H9 (cell line): ENCODE measurements around the gene CENPP. TPM values are rescaled to one million over a fixed set of nuclear protein-coding genes. Genes with fewer than 3 reads are reported as not detected.

Source experiments
- DNase-seq: peaks from one replicate; pipeline ENCODE4 v3.0.0-alpha.2; 2017
- H2AFZ ChIP-seq: one replicate; pipeline ENCODE4 v1.6.1; 2013; ENCODE audit warnings: mild to moderate bottlenecking, low read length, control low read depth, moderate library complexity
- H2AK5ac ChIP-seq: 2 replicates; pipeline ENCODE4 v1.6.1; 2013; ENCODE audit warnings: low read length, control low read depth, mixed read lengths; ENCODE audit not compliant: insufficient read length
- H2BK120ac ChIP-seq: one replicate; pipeline ENCODE4 v1.6.1; 2013; ENCODE audit warnings: low read depth, mild to moderate bottlenecking, low read length, control low read depth, inconsistent platforms; ENCODE audit not compliant: poor library complexity, severe bottlenecking
- H2BK12ac ChIP-seq: 2 replicates; pipeline ENCODE4 v1.6.1; 2013; ENCODE audit warnings: low read length, control low read depth, mixed read lengths, low read depth; ENCODE audit not compliant: insufficient read length
- H2BK15ac ChIP-seq: 2 replicates; pipeline ENCODE4 v1.6.1; 2013; ENCODE audit warnings: low read depth, low read length, control low read depth
- H2BK20ac ChIP-seq: one replicate; pipeline ENCODE4 v1.6.1; 2013; ENCODE audit warnings: low read depth, mild to moderate bottlenecking, low read length, control low read depth, inconsistent platforms; ENCODE audit not compliant: poor library complexity, severe bottlenecking
- H2BK5ac ChIP-seq: 2 replicates; pipeline ENCODE4 v1.6.1; 2013; ENCODE audit warnings: low read length, control low read depth, mixed read lengths; ENCODE audit not compliant: insufficient read length
- H3K14ac ChIP-seq: 2 replicates; pipeline ENCODE4 v1.6.1; 2013; ENCODE audit warnings: low read length, control low read depth; ENCODE audit not compliant: insufficient read depth
- H3K18ac ChIP-seq: 2 replicates; pipeline ENCODE4 v1.6.1; 2013; ENCODE audit warnings: low read depth, mild to moderate bottlenecking, mixed read lengths, low read length, control low read depth; ENCODE audit not compliant: insufficient read length
- H3K23ac ChIP-seq: 2 replicates; pipeline ENCODE4 v1.6.1; 2013; ENCODE audit warnings: low read length, control low read depth, mixed read lengths, low read depth; ENCODE audit not compliant: insufficient read length
- H3K23me2 ChIP-seq: 2 replicates; pipeline ENCODE4 v1.6.1; 2013; ENCODE audit warnings: low read depth, mild to moderate bottlenecking, mixed read lengths, low read length, control low read depth; ENCODE audit not compliant: insufficient read length, poor library complexity, severe bottlenecking
- H3K27ac ChIP-seq: 2 replicates; pipeline ENCODE4 v1.5.1; 2013; ENCODE audit warnings: low read length, control low read depth, mixed read lengths, low read depth; ENCODE audit not compliant: insufficient read length
- H3K27me3 ChIP-seq: 2 replicates; pipeline ENCODE4 v1.6.1; 2013; ENCODE audit warnings: low read length, control low read depth, inconsistent platforms; ENCODE audit not compliant: insufficient read depth
- H3K4ac ChIP-seq: 2 replicates; pipeline ENCODE4 v1.6.1; 2013; ENCODE audit warnings: low read depth, mild to moderate bottlenecking, control low read depth, inconsistent platforms, low read length, moderate library complexity
- H3K4me1 ChIP-seq: 2 replicates; pipeline ENCODE4 v1.6.1; 2013; ENCODE audit warnings: low read length, control low read depth, inconsistent platforms; ENCODE audit not compliant: insufficient read depth
- H3K4me2 ChIP-seq: 2 replicates; pipeline ENCODE4 v1.6.1; 2013; ENCODE audit warnings: low read length, control low read depth, mixed read lengths; ENCODE audit not compliant: insufficient read length, insufficient read depth
- H3K56ac ChIP-seq: 2 replicates; pipeline ENCODE4 v1.6.1; 2013; ENCODE audit warnings: low read depth, mild to moderate bottlenecking, mixed read lengths, low read length, control low read depth; ENCODE audit not compliant: insufficient read length
- H3K79me1 ChIP-seq: 2 replicates; pipeline ENCODE4 v1.6.1; 2013; ENCODE audit warnings: low read depth, mild to moderate bottlenecking, moderate library complexity, low read length, control low read depth, inconsistent platforms; ENCODE audit not compliant: insufficient read depth, poor library complexity, severe bottlenecking
- H3K79me2 ChIP-seq: 2 replicates; pipeline ENCODE4 v1.6.1; 2013; ENCODE audit warnings: low read length, control low read depth, inconsistent platforms; ENCODE audit not compliant: insufficient read depth
- H3K9ac ChIP-seq: 2 replicates; pipeline ENCODE4 v1.6.1; 2013; ENCODE audit warnings: low read length, control low read depth, mixed read lengths; ENCODE audit not compliant: insufficient read length; ENCODE audit errors: extremely low read depth
- H3K9me3 ChIP-seq: one replicate; pipeline ENCODE4 v1.6.1; 2013; ENCODE audit warnings: low read depth, low read length, inconsistent platforms; ENCODE audit not compliant: control insufficient read depth
- H3T11ph ChIP-seq: one replicate; pipeline ENCODE4 v1.6.1; 2013; ENCODE audit warnings: mild to moderate bottlenecking, low read length, control low read depth, inconsistent platforms
- H4K20me1 ChIP-seq: one replicate; pipeline ENCODE4 v1.6.1; 2013; ENCODE audit not compliant: control insufficient read depth, insufficient read length, insufficient read depth
- H4K5ac ChIP-seq: 2 replicates; pipeline ENCODE4 v1.6.1; 2013; ENCODE audit warnings: low read depth, mild to moderate bottlenecking, mixed read lengths, low read length, control low read depth; ENCODE audit not compliant: insufficient read length
- H4K8ac ChIP-seq: replicated peaks from 2 replicates; pipeline ENCODE4 v1.6.1; 2013; ENCODE audit warnings: low read length, control low read depth, mixed read lengths, low read depth; ENCODE audit not compliant: insufficient read length
- H4K91ac ChIP-seq: 2 replicates; pipeline ENCODE4 v1.6.1; 2013; ENCODE audit warnings: low read depth, mild to moderate bottlenecking, moderate library complexity, mixed read lengths, low read length, control low read depth; ENCODE audit not compliant: insufficient read length
- H3K27ac Mint-ChIP-seq, 3 experiments: 2 replicates in 2 of 3; 3 replicates in 1 of 3; pipeline ENCODE4 v1.8.0; 2020 to 2021; ENCODE audit warnings: mixed read lengths in 3 of 3, mild to moderate bottlenecking in 1 of 3, moderate library complexity in 1 of 3
- H3K27me3 Mint-ChIP-seq: 2 replicates; pipeline ENCODE4 v1.8.0; 2021; ENCODE audit warnings: low read depth, mild to moderate bottlenecking, moderate library complexity, mixed read lengths
- H3K36me3 Mint-ChIP-seq, 3 experiments: 2 replicates in 2 of 3; 3 replicates in 1 of 3; pipeline ENCODE4 v1.8.0; 2020 to 2021; ENCODE audit warnings: low read depth in 3 of 3, mixed read lengths in 3 of 3; ENCODE audit not compliant: insufficient read depth in 1 of 3
- H3K4me1 Mint-ChIP-seq, 2 experiments: 2 replicates each; pipeline ENCODE4 v1.8.0; 2020; ENCODE audit warnings: mixed read lengths in 2 of 2
- H3K4me3 Mint-ChIP-seq, 2 experiments: 2 replicates in 1 of 2; 3 replicates in 1 of 2; pipeline ENCODE4 v1.8.0; 2020 to 2021; ENCODE audit warnings: mild to moderate bottlenecking in 2 of 2, mixed read lengths in 2 of 2, moderate library complexity in 1 of 2
- H3K9me3 Mint-ChIP-seq, 2 experiments: 2 replicates in 1 of 2; 3 replicates in 1 of 2; pipeline ENCODE4 v1.8.0; 2020; ENCODE audit warnings: mild to moderate bottlenecking in 2 of 2, mixed read lengths in 2 of 2, moderate library complexity in 1 of 2
- WGBS: extraction: QIAGEN DNeasy Blood & Tissue Kit; methylation state at CpG from one replicate; pipeline ENCODE4 v1.1.7; 2013; ENCODE audit warnings: missing lambda C conversion rate, low lambda C conversion rate, mixed read lengths; ENCODE audit not compliant: insufficient read length; ENCODE audit errors: extremely low coverage; 5-methylcytosine and 5-hydroxymethylcytosine counted together
- total RNA-seq: library from RNA; stranded (reverse); gene quantifications from 2 replicates; pipeline ENCODE4 v1.2.1, GENCODE V29; 2021
- TF ChIP-seq, protein P1 (sequence below): fragments of 200-600 bp; sonication (generic); conservative IDR thresholded peaks from 3 replicates; pipeline ENCODE4 v1.8.0; 2021; ENCODE audit warnings: antibody characterized with exemption, mild to moderate bottlenecking

The CENPP gene
- total RNA-seq, 1 experiment from 2014 or later = 9.1 TPM

- no peak overlapping the region for H2BK15ac ChIP-seq
- H3K23me2 ChIP-seq = no peaks in the 10 kb centered on the region
- Mint-ChIP-seq H3K27me3 (no peaks in the 10 kb centered on the region), H3K27ac (no peak overlapping the region), H3K4me1 (no peaks in the 10 kb centered on the region), H3K36me3 (peaks cover 0 to 7% (median 0%) of the 10 kb centered on the region in 3 experiments; a peak in 1 of 7 replicates), H3K9me3 (peaks cover 0 to 2% of the 10 kb centered on the region in 2 experiments; a peak in 1 of 5 replicates), H3K4me3 (no peak overlapping the region)
- H3K9ac ChIP-seq = no peak overlapping the region
- no peak overlapping the region for H2BK12ac ChIP-seq
- H2BK20ac ChIP-seq = no peak overlapping the region
- no peak overlapping the region for H4K8ac ChIP-seq
- H3K23ac ChIP-seq = no peak overlapping the region
- H3K9me3 ChIP-seq = no peaks in the 10 kb centered on the region
- no peak overlapping the region for H3K14ac ChIP-seq
- H2BK120ac ChIP-seq = no peak overlapping the region
- no peak overlapping the region for H3K27ac ChIP-seq
- H2AFZ ChIP-seq = no peak overlapping the region
- no peaks in the 10 kb centered on the region for H3K27me3 ChIP-seq
- TF ChIP-seq, protein P1, sequence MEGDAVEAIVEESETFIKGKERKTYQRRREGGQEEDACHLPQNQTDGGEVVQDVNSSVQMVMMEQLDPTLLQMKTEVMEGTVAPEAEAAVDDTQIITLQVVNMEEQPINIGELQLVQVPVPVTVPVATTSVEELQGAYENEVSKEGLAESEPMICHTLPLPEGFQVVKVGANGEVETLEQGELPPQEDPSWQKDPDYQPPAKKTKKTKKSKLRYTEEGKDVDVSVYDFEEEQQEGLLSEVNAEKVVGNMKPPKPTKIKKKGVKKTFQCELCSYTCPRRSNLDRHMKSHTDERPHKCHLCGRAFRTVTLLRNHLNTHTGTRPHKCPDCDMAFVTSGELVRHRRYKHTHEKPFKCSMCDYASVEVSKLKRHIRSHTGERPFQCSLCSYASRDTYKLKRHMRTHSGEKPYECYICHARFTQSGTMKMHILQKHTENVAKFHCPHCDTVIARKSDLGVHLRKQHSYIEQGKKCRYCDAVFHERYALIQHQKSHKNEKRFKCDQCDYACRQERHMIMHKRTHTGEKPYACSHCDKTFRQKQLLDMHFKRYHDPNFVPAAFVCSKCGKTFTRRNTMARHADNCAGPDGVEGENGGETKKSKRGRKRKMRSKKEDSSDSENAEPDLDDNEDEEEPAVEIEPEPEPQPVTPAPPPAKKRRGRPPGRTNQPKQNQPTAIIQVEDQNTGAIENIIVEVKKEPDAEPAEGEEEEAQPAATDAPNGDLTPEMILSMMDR = no peak
- no peak overlapping the region for H2BK5ac ChIP-seq
- H3K4me2 ChIP-seq = no peak overlapping the region
- no peak overlapping the region for H3K18ac ChIP-seq
- H3K79me1 ChIP-seq = no peaks in the 10 kb centered on the region
- H3K4me1 ChIP-seq = no peaks in the 10 kb centered on the region
- H4K91ac ChIP-seq = no peak overlapping the region
- H3K4ac ChIP-seq = no peak overlapping the region
- H3K56ac ChIP-seq = no peak overlapping the region
- no CpG with 5 or more reads among the region's 33 CpGs for WGBS
- DNase-seq = no peak
- H3T11ph ChIP-seq = no peak overlapping the region
- H4K5ac ChIP-seq = no peak overlapping the region
- H4K20me1 ChIP-seq = no peaks in the 10 kb centered on the region
- no peak overlapping the region for H2AK5ac ChIP-seq
- no peaks in the 10 kb centered on the region for H3K79me2 ChIP-seq
Observed at GRCh38 chr9:92545002-92545510, 219.3 kb downstream of the CENPP start.
